Dermis blood vessel endothelial cell (primary cell): ENCODE measurements around the gene GRIN3A. TPM values are rescaled to one million over a fixed set of nuclear protein-coding genes. Genes with fewer than 3 reads are reported as not detected.
"Not testable (repeated sequence)": the region's sequence is repeated elsewhere in the genome, so short reads cannot be mapped to it uniquely, and the experiment has no call there.

ENCODE experiments used
- DNase-seq: peaks from one replicate; pipeline ENCODE4 v3.0.0; 2010
- total RNA-seq: library from RNA; depleted of rRNA; stranded (reverse); fragments of >200 nt; gene quantifications from 2 replicates; pipeline ENCODE4 v1.2.3, GENCODE V29; 2014

GRIN3A gene
- total RNA-seq, result not detected in 2 replicates

DNA sequence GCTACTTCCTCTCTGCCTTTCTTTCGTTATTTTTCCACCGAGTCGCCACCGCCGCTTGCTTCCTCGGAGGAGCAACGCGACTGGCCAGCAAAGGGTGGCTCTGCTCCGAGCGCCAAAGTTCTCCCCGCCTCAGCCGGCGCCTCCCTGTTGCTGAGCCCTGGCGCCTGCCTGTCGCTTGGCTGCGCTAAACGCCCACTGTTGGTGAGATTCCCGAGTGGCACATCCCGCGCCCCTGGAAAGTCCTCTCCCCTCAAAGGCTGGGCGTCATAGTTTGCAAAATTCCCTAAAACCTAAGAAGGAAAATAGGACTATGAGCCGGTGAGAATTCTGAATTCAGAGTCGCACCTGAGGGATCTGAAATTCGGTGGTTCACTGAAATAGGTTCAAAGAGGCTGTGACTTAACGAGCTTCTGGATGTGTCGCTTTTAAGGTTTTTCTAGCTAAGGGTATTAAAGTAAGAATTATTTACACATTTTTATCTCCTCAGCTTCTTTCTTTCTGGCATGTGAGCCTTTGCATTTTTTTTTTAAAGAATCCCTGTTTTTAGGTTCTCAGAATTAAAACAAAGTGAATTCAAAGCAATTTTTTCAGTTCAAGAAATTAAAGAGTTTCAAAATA is at the start of gene GRIN3A:
GRIN3A (minus strand) TSS at position 82 of the 618 bp plus-strand sequence. CDS start 668 bp downstream, outside the sequence.
- no peak for DNase-seq

DNA sequence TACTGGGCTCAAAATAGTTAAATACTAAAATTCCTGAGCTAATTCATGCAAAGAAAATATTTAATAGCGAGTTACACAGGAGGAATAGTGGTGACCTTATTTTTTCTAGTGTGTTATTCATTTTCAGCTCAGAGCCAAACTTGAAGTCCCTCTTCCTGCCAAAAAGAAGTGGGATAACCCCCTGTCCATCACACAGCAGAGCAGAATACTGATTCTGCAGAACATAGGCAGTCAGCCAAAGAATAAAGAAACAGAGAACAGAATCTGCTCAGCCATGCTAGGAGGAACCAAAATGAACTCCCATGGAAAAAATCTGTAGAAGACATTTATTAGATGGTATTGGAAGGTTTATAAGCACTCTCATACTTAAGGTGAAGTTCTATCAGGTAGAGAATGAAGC is 49.4 kb upstream of the GRIN3A start:
- DNase-seq, result no peak

DNA sequence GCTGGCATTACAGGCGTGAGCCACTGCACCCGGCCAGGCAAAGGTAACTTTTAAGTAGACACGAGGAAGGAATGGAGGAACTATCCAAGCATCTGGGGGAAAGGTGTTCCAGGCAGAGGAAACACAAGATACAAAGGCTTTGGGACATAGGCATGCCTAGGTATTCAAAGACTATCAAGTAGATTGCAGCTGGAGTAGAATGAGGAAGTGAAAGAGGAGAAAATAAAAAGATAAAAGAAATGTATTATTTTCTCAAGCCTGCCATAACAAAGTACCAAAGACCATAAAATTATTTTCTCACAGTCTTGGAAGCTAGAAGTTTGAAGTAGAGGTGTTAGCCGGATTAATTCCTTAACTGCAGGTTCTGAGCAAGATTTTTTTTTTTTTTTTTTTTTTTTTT is 39.9 kb upstream of the GRIN3A start:
- DNase-seq, result no peak

DNA sequence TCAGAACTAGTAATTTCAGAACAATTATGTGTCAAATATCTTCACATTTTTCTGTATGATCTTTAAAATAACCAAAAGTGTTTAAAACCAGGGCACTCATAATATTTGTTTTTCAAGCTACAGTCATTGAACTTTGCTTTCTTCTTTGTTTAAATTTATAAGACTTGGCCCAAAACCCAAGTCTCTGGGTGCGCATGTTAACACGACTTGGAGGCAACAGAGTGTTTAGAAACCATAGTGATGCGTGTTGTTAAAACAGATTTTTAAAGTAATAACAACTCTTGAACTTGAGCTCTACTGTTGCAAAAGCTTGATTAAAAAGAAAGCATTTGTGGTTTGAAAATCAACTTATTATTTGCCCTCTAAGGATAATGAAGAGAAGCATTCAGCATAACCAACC is 26.0 kb upstream of the GRIN3A start:
- no peak for DNase-seq

DNA sequence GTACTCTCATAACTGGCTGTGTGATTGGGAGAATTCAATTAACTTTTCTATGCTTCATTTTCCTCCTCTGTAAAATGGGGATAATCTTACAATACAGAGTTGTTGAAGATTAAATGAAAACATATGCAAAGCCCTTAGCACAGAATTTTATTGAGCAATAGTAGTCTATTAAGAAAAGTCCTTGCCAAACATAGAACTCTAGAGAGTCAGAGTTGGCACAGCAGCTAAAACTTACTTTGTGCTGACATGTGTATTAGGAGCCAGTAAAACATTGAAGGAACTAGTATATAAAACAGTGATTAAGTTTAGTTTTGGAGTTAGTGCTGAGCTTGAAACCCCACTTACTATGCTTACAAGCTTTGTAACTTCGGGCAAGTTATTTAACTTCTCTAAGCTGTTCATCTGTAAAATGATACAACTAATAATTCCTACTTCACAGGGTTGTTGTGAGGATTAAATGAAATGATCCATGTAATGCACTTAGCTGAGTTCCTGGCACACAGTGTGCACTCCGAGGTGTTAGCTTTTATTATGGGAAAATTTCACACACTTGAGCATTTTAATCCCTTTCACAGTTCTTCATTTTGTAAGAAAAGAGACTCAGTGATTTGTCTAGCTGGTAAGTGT is 20.0 kb upstream of the GRIN3A start:
- DNase-seq, result no peak

DNA sequence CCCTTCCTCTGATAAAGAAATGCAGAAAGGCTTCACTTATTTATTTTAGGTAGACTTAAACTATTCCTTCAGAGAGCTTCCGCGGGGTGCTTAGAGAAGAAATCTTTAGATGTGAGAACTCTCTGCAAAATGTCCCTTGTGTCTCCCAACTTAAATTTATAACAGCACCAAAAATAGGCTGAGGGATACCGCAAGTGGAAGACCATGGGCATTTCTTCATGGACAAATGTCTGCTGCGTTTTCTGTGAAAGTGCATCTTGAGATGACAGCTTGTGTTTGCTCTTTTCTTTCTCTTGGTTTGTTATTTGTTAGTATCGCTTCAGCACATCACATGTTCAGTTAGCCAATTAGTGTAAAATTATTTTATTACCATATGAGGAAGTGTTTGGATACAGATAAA is 15.3 kb upstream of the GRIN3A start:
- no peak for DNase-seq

DNA sequence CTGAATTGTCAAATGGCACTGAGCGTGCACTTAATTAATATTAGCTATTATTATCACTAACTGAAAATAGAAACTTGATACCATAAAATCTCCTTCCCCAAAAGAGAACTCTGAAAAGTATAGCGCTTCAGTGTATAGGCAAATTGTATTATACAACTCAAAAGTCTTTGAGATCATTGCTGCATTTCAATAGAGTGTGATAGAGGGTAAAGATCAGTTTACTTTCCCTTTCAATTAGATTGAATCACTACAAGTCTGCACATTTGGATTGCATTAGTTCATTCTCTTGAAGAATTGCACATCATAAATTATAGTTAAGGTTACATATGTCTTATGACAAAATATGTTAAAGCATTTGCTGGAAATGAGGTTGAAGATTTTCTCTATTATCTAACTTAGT is 13.4 kb upstream of the GRIN3A start:
- DNase-seq, result no peak

DNA sequence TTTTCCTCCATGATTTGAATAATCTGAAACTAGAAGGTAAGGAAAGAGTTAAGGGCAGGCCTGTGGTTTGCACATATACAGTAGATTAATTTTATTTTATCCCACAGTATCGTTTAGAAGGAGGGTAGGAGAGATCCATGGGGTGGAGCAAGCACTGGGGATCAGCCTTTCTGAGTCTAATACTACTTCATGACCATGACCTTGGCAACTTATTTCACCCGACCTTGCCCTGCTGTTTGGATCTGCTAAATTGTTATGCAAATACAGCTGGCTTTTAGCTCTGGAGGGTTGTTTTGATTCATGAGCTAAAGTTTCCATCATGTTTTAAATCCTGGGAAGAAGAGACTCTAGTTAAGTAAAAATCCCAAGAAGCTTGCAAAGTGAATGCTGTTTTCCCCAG is 864 bp upstream of the GRIN3A start:
- no peak for DNase-seq

DNA sequence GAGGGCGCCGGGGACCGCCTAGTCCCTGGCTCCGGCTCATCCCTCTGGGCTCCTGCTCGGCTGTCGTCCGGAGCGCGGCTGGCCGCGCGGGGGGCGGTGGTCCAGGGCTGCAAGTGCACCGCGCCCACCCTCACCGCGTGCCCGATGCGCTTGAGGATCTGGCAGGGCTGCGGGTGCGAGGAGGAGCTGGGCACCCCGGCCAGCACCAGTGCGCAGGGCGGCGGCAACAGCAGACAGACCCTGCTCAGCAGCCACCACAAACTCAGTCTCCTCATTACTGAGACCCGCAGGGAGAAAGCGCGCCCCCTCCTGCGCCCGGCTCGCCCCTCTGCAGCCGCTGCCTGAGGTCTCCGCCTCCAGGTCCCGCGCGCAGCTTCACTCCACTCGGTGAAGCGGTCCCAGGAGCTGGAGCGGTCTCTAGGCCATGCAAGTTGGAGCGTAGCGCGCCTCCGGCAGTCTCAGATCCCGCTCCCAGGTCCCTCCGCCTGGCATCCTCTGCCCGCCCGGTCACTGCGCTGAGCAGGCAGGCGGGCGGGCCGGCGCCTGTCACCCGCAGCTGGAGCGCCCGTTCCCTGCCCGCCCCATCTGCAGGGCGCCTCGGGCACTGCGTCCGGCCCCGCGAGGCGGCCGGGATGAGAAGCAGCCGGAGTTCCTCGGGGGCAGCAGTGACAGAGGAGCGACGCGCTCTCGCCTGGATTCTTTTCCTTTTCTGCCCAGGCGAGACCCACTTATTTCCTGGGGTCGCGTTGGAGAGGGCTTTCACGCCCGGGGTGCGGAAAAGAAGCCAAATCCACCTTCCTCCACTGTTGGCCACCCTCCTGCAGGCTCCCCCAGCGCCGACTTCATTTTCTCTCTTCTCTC is 512 bp downstream of the GRIN3A start:
- no peak for DNase-seq

DNA sequence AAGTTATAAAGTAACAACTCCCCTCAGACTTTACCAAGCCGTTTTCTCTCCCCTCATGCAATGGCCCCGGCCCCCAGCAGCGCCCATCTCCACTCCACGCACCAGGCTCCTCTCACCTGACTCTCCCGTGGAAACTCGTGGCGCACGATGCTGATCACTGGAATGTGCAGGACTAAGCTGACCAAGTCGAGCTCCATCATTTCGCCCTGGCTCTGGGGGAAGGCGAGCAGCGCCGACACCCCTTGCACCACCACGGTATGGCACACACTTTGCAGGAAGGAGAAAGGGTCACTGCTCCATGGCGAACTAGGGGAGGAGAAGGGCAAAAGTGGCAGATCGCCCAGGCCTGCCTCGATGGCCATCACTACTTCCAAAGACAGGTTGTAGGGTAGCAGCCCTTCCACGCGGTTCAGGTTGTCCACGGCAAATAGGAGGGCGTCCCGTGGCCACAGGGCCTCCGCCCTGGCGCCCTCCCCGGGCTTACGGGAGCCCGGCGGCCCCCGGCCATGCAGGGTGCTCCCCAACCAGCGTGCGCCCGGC is 1.2 kb downstream of the GRIN3A start:
- DNase-seq, result no peak

DNA sequence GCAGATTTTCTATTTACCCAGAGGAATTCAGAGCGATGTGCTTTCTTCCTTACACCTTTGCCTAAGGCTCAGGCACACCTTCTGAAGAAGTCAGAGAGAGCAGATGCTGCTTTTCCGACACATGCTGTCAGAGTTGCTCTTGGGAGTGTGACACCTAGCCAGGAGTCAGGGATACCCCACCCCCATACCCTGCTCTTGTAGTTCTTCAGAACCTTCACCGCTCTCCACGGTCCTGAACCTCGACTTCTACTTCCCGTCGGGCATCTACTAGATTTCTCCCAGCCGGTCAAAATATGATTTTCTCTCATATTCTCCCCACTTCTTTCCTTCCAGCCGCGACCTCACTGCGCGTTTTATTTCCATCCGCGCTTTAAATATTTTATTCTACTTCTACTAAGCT is 1.7 kb downstream of the GRIN3A start:
- DNase-seq, result no peak

DNA sequence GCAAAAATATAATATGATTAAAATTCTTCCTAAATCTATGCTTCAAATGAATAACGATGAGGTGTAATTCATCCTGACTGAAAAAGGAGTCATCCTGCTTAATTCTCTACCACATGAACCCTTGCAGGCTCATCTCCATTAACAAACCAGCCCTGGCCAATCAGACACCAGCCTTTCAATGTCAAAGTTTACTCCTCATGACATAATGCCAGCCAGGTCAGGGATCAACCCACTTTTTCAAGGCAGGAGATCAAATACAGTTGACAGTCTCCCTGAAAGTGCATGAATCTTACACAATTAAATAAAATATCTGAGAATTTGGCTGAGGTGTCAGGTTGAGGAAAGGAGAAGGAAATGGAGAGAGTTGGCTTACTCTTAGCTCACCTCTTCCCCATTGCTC is 7.0 kb downstream of the GRIN3A start:
- DNase-seq, result no peak

DNA sequence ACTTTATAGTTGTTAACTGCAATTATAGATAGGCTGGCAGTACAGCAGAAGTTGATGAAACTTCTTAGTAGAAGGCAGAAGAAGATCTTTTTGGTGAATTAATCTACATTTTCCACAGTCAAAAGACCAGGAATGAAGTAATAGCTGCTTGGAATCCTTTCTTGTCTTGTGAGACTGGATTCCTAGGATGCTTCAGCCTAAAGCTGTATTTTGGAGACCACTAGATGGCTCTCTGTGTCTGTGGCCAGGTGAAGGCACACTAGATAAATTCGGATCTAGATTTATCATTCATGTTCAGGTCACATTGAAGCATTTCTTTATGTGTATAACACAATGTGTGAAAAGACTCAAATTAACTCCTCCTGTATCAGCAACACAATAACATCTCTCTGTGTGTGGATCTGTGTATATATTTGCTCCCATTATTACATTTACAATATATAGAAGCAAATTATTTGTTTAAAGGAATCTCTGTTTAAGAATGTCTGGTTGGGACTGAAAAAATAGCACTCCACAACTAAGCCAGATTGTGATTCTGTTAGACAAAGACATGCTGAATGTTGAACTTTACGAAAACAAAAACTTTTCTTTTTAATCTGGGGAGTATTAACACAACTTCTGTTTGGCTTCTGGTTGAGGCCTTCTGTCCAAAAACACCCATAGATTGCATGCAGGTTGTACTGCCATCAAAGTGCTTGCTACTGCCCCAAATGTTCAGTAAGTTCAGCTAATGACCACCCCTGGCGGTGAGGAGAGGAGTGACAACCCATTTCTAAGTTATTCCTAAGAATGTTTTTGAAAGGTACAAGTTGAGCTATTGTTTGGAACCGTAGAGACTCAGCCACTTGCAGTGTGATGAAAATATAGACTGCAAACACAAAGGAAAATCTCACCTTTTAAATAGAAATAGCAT is 10.6 kb downstream of the GRIN3A start:
- peak; percentile 12 for DNase-seq

DNA sequence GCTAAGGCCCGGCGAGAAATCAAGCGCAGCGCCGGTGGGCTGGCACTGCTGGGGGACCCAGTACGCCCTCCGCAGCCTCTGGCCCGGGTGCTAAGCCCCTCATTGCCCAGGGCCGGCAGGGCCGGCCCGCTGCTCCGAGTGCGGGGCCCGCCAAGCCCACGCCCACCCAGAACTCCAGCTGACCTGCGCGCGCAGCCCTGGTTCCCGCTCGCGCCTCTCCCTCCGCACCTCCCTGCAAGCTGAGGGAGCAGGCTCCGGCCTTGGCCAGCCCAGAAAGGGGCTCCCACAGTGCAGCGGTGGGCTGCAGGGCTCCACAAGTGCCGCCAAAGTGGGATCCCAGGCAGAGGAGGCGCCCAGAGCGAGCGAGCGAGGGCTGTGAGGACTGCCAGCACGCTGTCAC is 14.2 kb downstream of the GRIN3A start:
- DNase-seq, result not testable (repeated sequence)

DNA sequence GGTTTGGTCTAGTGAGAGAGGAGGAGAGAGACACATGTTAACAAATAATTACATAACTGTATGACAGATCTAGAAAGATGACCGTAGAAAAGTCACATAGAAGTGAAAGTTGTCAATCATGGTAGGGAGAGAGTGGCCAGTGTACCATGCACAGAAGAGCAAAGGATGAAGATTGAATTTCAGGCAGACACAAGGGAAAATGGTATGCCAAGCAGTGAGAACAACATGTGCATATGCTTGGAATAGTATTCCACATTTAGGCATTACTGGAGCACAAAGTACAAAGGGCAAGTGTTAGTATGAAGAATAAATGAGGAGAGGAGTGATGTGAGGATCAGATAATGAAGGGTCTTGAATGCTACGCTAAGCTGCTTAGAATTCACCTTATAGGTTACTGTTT is 20.3 kb downstream of the GRIN3A start:
- DNase-seq, result no peak

DNA sequence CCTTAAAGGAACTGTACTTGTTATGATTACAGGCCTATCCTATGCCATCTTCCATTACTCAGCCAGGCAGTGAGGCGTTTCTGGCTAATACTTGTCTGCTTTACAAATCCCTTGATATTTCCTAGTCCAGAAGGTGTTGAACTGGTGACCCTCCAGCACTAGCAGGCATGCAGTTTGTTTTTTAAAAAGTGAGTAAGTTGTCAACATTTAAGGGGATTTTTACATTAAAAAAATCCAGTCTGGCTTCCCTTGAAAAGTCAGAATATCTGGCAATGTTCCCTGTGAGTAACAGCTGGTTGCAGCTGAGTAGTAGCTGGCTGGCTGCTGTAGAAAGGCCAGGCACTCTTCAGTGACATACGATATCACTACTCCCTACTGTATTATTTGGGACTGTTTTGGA is 21.8 kb downstream of the GRIN3A start:
- no peak for DNase-seq

DNA sequence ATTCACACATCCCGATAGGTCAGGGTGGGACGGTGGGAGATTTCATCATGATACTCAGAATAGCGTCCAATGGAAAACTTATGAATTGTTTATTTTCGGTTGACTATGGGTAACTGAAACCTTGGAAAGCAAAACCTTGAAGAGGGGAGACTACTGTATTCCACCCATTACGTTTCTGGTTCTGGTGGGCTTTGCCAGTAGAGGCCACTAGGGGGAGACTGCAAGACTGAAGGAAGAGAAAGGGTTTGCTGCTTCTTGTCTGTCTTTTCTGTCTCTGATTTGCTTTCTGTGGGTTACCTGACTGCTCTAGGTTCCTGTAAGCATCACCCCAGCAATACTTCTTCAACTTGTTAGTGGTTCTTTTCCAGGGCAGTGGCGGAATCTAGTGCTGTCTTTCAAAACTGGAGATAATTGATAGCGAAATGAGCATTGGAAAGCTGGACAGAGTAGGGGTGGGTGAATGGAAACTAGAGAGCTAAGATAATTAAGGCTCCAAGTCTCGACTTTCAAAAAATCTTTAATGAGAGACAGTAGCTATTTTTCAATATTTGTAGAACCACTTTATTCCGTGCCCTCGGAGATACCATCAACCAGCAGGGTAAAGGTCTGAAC is 27.0 kb downstream of the GRIN3A start:
- DNase-seq, result peak; percentile 3

DNA sequence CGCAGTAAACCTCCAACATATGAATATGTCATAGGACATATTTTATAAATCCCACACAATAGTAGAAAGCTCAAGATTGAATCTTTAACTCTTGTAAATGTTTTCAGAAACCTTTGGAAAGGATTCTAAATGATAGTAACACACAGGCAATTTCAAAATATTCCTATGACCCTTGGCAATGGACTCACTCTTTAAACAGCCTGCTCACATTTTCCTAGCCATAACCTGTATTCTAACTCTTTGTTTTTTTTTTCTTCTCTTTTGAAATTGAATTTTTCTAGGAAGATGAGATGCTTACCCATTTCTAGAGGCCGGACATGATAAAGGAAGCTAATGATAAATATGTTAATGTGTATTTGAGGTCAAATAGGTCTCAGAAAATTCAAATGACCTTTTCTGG is 29.6 kb downstream of the GRIN3A start:
- no peak for DNase-seq

DNA sequence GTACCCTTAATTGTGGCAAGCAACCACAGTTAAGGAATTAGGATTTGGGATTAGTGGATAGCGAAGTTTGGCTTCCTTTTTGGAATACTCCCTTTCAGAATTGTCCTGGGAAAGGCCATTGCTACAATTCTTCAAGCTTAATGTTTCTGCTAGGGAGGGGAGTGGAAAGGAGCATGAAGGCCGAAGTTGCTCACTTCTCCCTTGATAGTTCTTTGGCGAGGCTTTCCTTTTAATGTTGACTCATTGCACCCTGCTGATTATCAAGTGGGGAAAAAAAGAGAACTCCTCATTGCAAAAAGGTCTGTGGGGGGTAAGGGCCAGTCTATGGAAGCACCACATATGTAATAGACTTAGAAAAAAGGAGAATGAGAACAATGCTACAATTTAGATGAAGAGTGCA is 30.7 kb downstream of the GRIN3A start:
- no peak for DNase-seq

DNA sequence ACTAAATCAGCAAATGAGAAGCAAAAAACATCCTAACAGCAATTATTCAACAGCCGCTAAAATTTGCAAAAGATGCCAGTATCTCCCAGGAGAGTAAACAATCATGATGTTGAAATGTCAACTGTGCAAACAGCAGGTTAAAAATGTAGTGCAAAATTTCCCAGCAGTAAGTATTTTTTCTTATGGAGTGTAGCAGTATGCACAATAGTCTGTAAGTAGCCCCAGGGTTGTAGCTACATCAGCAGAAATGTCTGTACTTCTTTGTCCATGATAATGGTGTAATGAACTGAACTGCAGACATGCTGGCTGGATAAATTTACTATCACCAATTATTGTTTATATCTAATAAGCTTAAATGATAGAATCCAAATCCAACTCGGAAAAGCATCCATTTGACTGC is 31.4 kb downstream of the GRIN3A start:
- no peak for DNase-seq

DNA sequence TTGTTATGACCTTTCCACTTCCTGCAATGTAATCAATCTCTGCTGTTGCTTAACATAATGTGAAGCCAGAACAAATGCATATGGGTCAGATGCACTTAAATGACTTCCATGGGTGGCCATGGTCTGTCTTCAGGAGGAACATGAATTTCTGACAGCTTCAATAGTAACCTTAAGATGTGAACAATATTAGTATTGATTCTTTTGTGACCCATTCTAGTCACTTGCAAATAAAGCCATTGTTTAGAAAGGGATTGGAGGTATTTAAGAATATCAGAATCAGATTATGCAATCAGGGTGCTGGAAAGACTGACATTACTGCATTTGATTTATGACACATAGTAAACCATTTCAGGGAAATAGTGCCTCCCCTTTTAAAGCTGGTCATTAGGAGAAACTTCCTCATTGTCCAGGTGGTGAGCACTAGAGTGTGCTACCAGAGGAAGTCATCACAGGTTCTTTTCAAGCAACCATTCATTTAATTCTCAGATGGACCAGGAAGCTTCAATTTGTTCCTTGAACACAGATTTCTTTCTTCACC is 32.1 kb downstream of the GRIN3A start:
- no peak for DNase-seq

DNA sequence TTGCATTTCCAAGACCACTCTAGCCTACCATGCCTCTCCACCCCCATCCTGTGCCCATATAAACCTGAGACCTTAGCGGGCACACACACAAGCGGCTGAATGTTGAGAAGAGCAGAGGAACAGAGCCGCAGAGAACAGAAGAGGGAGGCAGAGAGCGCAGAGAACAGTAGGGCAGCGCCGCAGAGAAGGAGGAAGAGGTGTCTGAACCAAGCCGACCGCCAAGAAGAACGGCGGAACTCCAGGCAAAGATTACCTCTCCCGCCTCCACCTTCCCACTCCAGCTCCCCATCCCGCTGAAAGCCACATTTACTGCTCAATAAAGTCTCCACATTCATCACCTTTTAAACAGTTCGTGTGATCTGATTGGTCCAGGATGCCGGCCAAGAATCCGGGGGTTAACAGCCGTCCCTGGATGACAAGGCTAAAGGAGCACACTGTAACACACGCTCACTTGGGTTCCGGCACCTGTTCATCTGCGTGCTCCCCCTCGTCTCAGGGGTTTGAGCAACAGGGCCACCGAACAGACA is 33.2 kb downstream of the GRIN3A start:
- no peak for DNase-seq
